ENCODE results near the gene LIX1L.

Gene LIX1L

GRCh38 chr1:145944532-145944931 lies 13.3 kb downstream of the LIX1L start:
- TF ChIP-seq, protein P1, sequence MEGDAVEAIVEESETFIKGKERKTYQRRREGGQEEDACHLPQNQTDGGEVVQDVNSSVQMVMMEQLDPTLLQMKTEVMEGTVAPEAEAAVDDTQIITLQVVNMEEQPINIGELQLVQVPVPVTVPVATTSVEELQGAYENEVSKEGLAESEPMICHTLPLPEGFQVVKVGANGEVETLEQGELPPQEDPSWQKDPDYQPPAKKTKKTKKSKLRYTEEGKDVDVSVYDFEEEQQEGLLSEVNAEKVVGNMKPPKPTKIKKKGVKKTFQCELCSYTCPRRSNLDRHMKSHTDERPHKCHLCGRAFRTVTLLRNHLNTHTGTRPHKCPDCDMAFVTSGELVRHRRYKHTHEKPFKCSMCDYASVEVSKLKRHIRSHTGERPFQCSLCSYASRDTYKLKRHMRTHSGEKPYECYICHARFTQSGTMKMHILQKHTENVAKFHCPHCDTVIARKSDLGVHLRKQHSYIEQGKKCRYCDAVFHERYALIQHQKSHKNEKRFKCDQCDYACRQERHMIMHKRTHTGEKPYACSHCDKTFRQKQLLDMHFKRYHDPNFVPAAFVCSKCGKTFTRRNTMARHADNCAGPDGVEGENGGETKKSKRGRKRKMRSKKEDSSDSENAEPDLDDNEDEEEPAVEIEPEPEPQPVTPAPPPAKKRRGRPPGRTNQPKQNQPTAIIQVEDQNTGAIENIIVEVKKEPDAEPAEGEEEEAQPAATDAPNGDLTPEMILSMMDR (conservative IDR thresholded peaks at IDR 0.05; ENCODE audit: low read depth, low read length), result no peak
- Histone ChIP-seq H3K27me3 (ENCODE audit: insufficient read depth, low read depth) (no peaks in the 10 kb centered on the region), H3K36me3 (ENCODE audit: insufficient read depth) (no peaks in the 10 kb centered on the region), H3K4me1 (ENCODE audit: low read depth, poor library complexity, severe bottlenecking) (no peaks in the 10 kb centered on the region), H3K4me2 (no peak overlapping the region), H3K27ac (no peak overlapping the region), H3K4me3 (IDR thresholded peaks at IDR 0.05; ENCODE audit: insufficient read depth, low read depth, low read length) (no peak overlapping the region), H3K9ac (no peak overlapping the region), H3K79me2 (ENCODE audit: insufficient read depth, low read depth) (no peaks in the 10 kb centered on the region), H2AFZ (ENCODE audit: low read depth) (no peak overlapping the region), H4K20me1 (ENCODE audit: insufficient read depth) (no peaks in the 10 kb centered on the region)

GRCh38 chr1:145942871-145943270 lies 14.9 kb downstream of the LIX1L start:
- Histone ChIP-seq H2AFZ (ENCODE audit: low read depth) (no peak overlapping the region), H3K27ac (no peak overlapping the region), H3K4me1 (ENCODE audit: low read depth, poor library complexity, severe bottlenecking) (peaks cover 4% of the 10 kb centered on the region), H4K20me1 (ENCODE audit: insufficient read depth) (no peaks in the 10 kb centered on the region), H3K9ac (no peak overlapping the region), H3K79me2 (ENCODE audit: insufficient read depth, low read depth) (no peaks in the 10 kb centered on the region), H3K4me3 (IDR thresholded peaks at IDR 0.05; ENCODE audit: insufficient read depth, low read depth, low read length) (no peak overlapping the region), H3K4me2 (no peak overlapping the region), H3K36me3 (ENCODE audit: insufficient read depth) (no peaks in the 10 kb centered on the region), H3K27me3 (ENCODE audit: insufficient read depth, low read depth) (no peaks in the 10 kb centered on the region)
- TF ChIP-seq, protein P1 (conservative IDR thresholded peaks at IDR 0.05; ENCODE audit: low read depth, low read length), result no peak

DNA sequence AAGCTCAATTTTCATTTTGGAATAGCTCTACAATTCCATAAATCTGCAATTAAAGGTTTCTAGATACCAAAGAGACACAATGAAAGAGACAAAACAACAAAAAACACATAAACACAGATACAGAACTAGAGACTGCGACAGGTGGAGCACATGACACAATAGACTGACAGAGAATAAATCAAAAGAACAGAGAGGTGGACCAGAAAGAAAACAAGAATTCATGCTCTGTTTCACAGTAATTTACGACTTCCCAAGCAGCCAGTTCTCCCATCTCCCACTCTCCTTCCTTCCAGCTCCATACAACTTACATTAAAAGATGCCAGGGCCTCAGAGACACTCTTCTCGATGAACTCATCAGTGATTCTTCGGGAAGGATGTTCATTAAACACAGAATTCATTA lies 15.4 kb downstream of the LIX1L start:
- Histone ChIP-seq H3K4me1 (ENCODE audit: low read depth, poor library complexity, severe bottlenecking) (peaks cover 9% of the 10 kb centered on the region), H2AFZ (ENCODE audit: low read depth) (no peak overlapping the region), H4K20me1 (ENCODE audit: insufficient read depth) (no peaks in the 10 kb centered on the region), H3K4me3 (IDR thresholded peaks at IDR 0.05; ENCODE audit: insufficient read depth, low read depth, low read length) (no peak overlapping the region), H3K79me2 (ENCODE audit: insufficient read depth, low read depth) (no peaks in the 10 kb centered on the region), H3K9ac (no peak overlapping the region), H3K27ac (no peak overlapping the region), H3K27me3 (ENCODE audit: insufficient read depth, low read depth) (no peaks in the 10 kb centered on the region), H3K36me3 (ENCODE audit: insufficient read depth) (no peaks in the 10 kb centered on the region), H3K4me2 (no peak overlapping the region)
- TF ChIP-seq, protein P1 (conservative IDR thresholded peaks at IDR 0.05; ENCODE audit: low read depth, low read length), result no peak

DNA sequence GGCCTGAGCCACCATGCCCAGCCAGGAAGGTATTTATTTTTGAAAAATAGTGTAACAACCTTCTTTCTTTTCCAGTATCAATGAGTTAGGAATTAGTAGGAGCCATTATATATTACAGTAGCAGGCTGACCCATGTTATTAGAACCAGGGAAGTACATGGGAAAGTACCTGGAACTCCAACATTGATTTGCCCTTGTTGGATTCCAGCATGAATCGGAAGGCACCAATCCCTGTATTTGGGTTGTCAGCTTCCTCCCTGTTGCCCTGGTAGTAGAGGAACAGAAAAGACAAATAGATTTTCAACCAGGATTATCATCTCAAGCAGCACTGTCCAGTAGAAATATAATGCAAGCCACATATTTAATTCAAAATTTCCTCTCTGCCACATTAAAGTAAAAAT lies 20.4 kb downstream of the LIX1L start:
- Histone ChIP-seq H3K9ac (no peak overlapping the region), H3K27ac (no peak overlapping the region), H3K79me2 (ENCODE audit: insufficient read depth, low read depth) (no peaks in the 10 kb centered on the region), H2AFZ (ENCODE audit: low read depth) (no peak overlapping the region), H3K4me1 (ENCODE audit: low read depth, poor library complexity, severe bottlenecking) (peaks cover 18% of the 10 kb centered on the region), H3K27me3 (ENCODE audit: insufficient read depth, low read depth) (no peaks in the 10 kb centered on the region), H3K4me2 (no peak overlapping the region), H4K20me1 (ENCODE audit: insufficient read depth) (no peaks in the 10 kb centered on the region), H3K36me3 (ENCODE audit: insufficient read depth) (no peaks in the 10 kb centered on the region), H3K4me3 (IDR thresholded peaks at IDR 0.05; ENCODE audit: insufficient read depth, low read depth, low read length) (no peak overlapping the region)
- TF ChIP-seq, protein P1 (conservative IDR thresholded peaks at IDR 0.05; ENCODE audit: low read depth, low read length), result no peak

Data from KMS-11 (cell line).